HG02763 (cell line): ENCODE data around the gene KRTAP4-6.
"Not testable (repeated sequence)": the region's sequence is repeated elsewhere in the genome, so short reads cannot be mapped to it uniquely, and the experiment has no call there.

Experiments used
- ATAC-seq: cut with Tn5 transposase; IDR thresholded peaks from one replicate; pipeline ENCODE4 v1.9.1; 2021; ENCODE audit warnings: mild to moderate bottlenecking, moderate library complexity; ENCODE audit not compliant: unreplicated experiment

Gene KRTAP4-6

DNA sequence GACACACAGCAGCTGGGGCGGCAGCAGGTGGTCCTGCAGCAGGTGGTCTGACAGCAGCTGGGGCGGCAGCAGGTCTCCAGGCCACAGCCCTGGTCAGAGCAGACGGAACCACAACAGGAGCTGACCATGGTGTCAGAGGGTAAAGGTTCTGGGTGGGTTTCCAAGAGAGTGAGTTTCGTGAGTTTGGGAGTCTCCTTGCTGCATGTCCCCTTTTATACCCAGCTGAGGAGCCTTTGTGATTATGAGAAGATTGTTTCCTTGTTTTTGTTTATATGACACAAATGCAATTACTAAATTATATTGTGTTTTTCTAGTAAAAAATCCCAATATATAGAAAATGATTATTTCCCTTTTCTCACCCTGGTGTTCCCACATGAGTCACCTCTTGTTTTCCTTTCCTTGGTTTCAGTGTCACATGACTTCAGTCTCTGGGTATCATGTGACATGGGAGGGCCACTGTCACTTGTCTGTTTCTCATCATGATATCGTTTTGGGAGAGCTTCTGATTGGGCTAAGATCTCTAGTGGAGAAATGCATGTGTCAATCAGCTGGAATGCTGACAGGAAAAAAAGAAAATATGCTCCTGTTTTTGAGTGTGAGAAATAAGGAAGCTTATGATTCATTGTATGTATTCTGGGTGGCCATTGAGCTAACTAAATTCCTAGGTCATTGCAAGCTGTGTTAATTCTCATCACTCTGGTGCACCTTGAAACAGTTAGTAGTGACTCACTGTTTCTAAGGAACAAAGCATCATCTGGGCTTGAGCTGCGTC, at the start of gene KRTAP4-6:
KRTAP4-6 (minus strand) TSS at position 185 of the 772 bp plus-strand sequence; CDS start at position 128, 57 bp downstream.
- no peak for ATAC-seq

DNA sequence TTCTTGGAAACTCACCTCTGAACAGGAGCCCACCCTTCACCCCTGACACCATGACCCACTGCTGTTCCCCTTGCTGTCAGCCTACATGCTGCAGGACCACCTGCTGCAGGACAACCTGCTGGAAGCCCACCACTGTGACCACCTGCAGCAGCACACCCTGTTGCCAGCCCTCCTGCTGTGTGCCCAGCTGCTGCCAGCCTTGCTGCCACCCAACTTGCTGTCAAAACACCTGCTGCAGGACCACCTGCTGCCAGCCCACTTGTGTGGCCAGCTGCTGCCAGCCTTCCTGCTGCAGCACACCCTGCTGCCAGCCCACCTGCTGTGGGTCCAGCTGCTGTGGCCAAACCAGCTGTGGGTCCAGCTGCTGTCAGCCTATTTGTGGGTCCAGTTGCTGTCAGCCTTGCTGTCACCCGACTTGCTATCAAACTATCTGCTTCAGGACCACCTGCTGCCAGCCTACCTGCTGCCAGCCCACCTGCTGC, 49.5 kb upstream of the KRTAP4-6 start, which contains the start of gene KRTAP9-1:
KRTAP9-1 (plus strand) TSS at position 51 of the 482 bp plus-strand sequence; CDS start at position 51, 0 bp downstream.
- not testable (repeated sequence) for ATAC-seq

- ATAC-seq, result no peak
These were observed 46.5 kb upstream of the KRTAP4-6 start for GRCh38 chr17:41186872-41187271.

DNA sequence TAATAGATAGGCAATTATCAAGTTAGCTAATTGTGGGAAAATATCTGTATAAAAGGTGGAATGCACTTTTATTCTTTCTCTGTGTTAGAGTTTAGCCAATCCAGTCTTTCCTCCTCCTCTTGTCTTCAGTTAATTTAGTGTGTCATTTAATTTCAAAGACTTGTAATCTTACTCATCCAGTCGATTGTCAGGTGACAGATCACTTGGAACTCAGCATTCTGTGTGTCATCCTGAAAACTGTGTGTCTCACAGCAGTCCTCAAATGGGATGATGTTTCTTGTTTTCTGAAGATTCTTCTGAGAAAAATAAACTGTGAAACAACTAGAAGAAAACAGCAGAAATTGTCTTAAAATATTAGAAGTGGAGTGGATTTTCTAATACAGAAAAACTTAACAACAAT, 44.7 kb upstream of the KRTAP4-6 start:
- no peak for ATAC-seq

DNA sequence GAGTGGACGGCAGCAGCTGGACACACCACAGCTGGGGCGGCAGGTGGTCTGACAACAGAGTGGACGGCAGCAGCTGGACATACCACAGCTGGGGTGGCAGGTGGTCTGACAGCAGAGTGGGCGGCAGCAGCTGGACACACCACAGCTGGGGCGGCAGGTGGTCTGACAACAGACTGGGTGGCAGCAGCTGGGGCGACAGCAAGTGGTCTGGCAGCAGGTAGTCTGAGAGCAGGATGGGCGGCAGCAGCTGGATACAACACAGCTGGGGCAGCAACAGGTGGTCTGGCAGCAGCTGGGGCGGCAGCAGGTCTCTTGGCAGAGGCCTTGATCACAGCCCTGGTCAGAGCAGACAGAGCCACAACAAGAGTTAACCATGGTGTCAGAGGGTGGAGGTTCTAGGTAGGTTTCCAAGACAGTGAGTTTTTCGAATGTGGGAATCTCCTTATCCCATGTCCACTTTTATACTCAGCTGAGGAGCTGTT, 44.2 kb upstream of the KRTAP4-6 start, which contains the start of gene KRTAP4-1:
KRTAP4-1 (minus strand) TSS at position 432 of the 482 bp plus-strand sequence; CDS start at position 375, 57 bp downstream.
- no peak for ATAC-seq

DNA sequence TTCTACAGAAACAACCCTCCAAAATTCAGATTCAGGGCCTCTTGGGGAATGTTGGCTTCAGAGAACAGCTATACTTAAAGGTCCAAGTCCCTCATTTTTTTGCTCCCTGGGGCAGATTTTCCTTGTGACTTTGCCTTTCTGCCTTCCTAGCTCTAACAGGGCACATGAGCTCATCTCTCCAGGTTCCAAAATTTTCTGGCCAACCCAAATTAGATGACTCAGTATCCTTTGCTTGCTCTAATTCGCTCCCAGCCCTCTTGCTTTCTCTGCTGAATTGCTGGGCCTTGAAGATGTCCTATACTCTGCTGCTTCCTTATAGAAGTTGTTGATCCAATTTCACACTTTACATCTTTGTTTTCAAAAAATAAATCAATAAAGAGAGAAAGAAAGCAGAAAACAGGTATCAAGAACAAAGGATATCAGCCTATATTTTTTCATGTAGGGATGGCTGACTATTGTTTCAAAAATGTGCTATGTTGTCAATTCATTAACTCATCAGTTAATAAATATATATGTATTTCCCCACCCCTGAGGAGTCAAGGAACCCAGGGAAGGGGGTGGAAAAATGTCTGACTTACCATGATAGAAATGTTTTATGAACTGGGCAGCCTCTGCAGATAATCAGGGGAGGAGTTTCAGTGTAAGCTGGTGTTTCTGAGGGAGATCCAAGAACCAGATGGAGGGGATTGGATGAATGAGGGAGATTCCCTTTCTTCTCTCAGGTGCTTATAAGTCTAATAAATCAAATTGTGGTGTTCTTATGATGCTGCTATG, 38.7 kb upstream of the KRTAP4-6 start:
- ATAC-seq, result no peak

- no peak for ATAC-seq
These were observed 38.0 kb upstream of the KRTAP4-6 start for GRCh38 chr17:41178341-41178740.

DNA sequence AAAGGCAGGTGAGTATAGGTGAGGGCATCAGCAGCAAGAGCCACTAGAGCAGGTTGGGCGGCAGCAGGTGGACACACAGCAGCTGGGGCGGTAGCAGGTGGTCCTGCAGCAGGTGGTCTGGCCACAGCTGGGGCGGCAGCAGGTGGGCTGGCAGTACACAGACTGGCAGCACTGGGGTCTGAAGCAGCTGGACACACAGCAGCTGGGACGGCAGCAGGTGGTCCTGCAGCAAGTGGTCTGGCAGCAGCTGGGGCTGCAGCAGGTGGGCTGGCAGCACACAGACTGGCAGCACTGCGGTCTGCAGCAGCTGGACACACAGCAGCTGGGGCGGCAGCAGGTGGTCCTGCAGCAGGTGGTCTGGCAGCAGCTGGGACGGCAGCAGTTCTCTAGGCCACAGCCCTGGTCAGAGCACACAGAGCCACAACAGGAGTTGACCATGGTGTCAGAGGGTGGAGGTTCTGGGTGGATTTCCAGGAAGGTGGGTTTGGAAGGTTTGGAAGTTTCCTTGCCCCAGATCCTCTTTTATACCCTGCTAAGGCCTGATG, 37.5 kb upstream of the KRTAP4-6 start, which contains the start of gene KRTAP4-2:
KRTAP4-2 (minus strand) TSS at position 495 of the 545 bp plus-strand sequence; CDS start at position 438, 57 bp downstream.
- no peak for ATAC-seq

DNA sequence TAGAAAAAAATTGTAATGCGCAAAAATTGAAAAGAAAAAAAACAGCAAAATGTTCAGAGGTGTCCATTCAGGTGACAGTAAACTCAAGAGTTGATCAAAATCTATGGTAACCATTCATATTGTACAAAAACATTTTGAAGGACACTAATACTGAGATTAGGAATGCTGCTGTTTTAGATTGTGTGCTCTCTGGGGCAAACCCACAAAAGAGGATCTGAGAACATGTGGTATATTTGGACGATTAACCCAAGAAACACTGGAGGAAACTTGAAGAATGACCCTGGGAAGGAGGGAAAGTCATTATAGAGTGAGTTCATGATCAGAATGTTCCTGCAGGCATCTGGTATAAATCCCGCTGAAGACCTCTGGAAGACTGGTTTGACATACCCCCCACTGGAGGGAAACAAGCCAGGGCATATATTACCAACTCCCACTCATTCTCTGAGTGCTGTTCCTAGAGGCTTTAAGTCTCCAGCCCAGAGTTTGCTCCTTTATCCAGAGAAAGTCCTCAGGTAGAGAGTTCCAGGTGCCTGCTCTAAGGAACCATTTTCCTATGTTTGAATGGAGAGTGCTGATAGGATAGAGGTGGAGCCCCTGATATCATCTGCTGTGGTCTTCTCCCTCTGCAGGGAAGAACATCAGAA, 36.5 kb upstream of the KRTAP4-6 start:
- ATAC-seq, result no peak

DNA sequence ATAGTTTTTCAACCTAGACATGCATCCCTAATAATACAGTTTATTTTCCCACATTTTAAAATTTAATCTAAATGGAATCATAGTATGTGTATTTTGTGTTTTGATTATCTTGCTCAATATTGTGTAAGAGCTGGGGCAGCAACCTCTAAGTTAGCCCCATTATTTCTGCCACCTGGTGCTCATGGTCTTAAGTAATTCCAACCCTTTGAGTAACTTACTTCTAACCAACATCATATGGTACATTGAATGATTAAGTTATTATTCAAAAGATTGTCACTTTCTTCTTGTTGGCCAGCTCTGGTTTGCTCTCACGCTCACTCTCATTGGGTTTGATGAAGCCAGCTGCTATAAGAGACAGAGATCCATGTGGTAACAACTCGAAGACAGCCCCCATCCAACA, 31.5 kb upstream of the KRTAP4-6 start:
- ATAC-seq, result no peak

- no peak for ATAC-seq
These were observed 27.8 kb upstream of the KRTAP4-6 start, which contains the start of gene KRTAP4-3 for GRCh38 chr17:41168121-41168520. TSS of gene KRTAP4-3 (minus strand) at chr17:41168221. CDS start at chr17:41168172, 49 bp downstream.

DNA sequence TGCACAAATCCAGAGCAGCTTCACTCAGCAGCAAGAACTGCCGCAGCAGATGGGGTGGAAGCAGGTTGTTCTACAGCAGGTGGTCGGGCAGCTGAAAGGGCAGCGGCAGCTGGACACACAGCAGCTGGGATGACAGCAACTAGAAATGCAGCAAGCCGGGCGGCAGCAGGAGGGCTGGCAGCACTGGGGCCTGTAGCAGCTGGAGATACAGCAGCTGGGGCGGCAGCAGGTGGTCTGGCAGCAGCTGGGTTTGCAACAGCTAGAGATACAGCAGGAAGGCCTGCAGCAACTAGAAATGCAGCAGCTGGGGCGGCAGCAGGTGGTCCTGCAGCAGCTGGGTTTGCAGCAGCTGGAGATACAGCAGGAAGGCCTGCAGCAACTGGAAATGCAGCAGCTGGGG, 27.2 kb upstream of the KRTAP4-6 start:
- no peak for ATAC-seq

GRCh38 chr17:41163828-41164227, 23.5 kb upstream of the KRTAP4-6 start:
- no peak for ATAC-seq

GRCh38 chr17:41160648-41161047, 20.3 kb upstream of the KRTAP4-6 start, which contains the start of gene KRTAP4-4:
TSS of gene KRTAP4-4 (minus strand) at chr17:41160748. CDS start at chr17:41160691, 57 bp downstream.
- no peak for ATAC-seq

DNA sequence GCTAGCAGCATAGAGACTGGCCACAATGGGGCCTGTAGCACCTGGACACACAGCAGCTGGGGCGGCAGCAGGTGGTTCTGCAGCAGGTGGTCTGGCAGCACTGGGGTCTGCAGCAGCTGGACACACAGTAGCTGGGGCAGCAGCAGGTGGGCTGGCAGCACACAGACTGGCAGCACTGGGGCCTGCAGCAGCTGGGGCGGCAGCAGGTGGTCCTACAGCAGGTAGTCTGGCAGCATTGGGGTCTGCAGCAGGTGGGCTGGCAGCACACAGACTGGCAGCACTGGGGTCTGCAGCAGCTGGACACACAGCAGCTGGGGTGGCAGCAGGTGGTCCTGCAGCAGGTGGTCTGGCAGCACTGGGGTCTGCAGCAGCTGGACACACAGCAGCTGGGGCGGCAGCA, 19.8 kb upstream of the KRTAP4-6 start:
- not testable (repeated sequence) for ATAC-seq

- no peak for ATAC-seq
These were observed 13.5 kb upstream of the KRTAP4-6 start for GRCh38 chr17:41153856-41154255.

- no peak for ATAC-seq
These were observed 11.2 kb upstream of the KRTAP4-6 start for GRCh38 chr17:41151525-41151924.

GRCh38 chr17:41150026-41150425, 9.7 kb upstream of the KRTAP4-6 start:
- no peak for ATAC-seq

DNA sequence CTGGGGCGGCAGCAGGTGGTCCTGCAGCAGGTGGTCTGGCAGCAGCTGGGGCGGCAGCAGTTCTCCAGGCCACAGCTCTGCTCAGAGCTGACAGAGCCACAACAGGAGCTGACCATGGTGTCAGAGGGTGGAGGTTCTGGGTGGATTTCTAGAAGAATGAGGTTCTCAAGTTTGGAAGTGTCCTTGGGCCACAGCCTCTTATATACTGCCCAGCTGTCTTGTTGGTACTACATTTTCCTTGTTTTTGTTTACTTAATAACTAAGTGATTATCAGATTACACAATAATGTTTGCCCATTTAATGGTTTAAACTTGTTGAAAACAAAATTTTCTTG, 9.3 kb upstream of the KRTAP4-6 start, which contains the start of gene KRTAP4-5:
KRTAP4-5 (minus strand) TSS at position 174 of the 334 bp plus-strand sequence; CDS start at position 116, 58 bp downstream.
- no peak for ATAC-seq

- not testable (repeated sequence) for ATAC-seq
These were observed 8.8 kb upstream of the KRTAP4-6 start for GRCh38 chr17:41148971-41149651.
